GM12878 (cell line): ENCODE data around the gene GOLGA2. TPM values are rescaled to one million over a fixed set of nuclear protein-coding genes. Genes with fewer than 3 reads are reported as not detected.

Experiments
- ATAC-seq: fragments of 200-7000 bp; cut with Tn5 transposase; 3 replicates; pipeline ENCODE4 v1.9.1; 2020; ENCODE audit warnings: mild to moderate bottlenecking, moderate library complexity
- BruUV-seq: library from RNA; stranded (reverse); fragments of 400-500 nt; replicated peaks from 2 replicates; lab custom pipeline; 2021; lab: Mats Ljungman, UMichigan
- CTCF ChIA-PET: fragments of 300-600 bp; sonication (Branson Sonifier 250); formaldehyde crosslinking; extraction: SDS; loops from one replicate; lab custom pipeline; 2021; ENCODE audit warnings: inconsistent platforms; lab: Yijun Ruan, JAX
- POLR2A ChIA-PET: fragments of 350-600 bp; formaldehyde crosslinking; extraction: SDS; loops from one replicate; lab custom pipeline; 2021; ENCODE audit warnings: inconsistent platforms; lab: Charles Lee
- RAD21 ChIA-PET: fragments of 300-600 bp; sonication (Branson Sonifier 250); formaldehyde crosslinking; loops from one replicate; lab custom pipeline; 2023; ENCODE audit warnings: antibody characterized with exemption; ENCODE audit not compliant: unreplicated experiment; lab: Charles Lee
- SMC1A ChIA-PET: fragments of 300-600 bp; sonication (Branson Sonifier 250); formaldehyde crosslinking; loops from one replicate; lab custom pipeline; 2023; ENCODE audit not compliant: unreplicated experiment, uncharacterized antibody; lab: Charles Lee
- DNase-seq: peaks from one replicate; pipeline ENCODE4 v3.0.0-alpha.2; 2011; ENCODE audit warnings: low read depth, low spot score
- FAIRE-seq: peaks from 3 replicates; lab custom pipeline; 2011; peaks lifted over from hg19 to GRCh38; lab: Jason Lieb, UNC
- H2AFZ ChIP-seq: 2 replicates; pipeline ENCODE4 v1.6.0; 2011; ENCODE audit warnings: low read depth, low read length, control low read depth; ENCODE audit not compliant: control insufficient read depth
- H3K27ac ChIP-seq: 2 replicates; pipeline ENCODE4 v1.5.1; 2011; ENCODE audit warnings: control low read depth; ENCODE audit not compliant: control insufficient read depth, insufficient read depth
- H3K27me3 ChIP-seq, 2 experiments: replicated peaks in 1 of 2; 2 replicates each; pipeline versions ENCODE4 v1.6.0 to v1.6.1; 2011; ENCODE audit warnings: low read length in 1 of 2; ENCODE audit not compliant: control insufficient read depth in 2 of 2, insufficient read depth in 2 of 2
- H3K36me3 ChIP-seq, 2 experiments: 2 replicates each; pipeline ENCODE4 v1.5.1; 2011; ENCODE audit warnings: low read length in 1 of 2; ENCODE audit not compliant: control insufficient read depth in 2 of 2, insufficient read depth in 2 of 2
- H3K4me1 ChIP-seq: 2 replicates; pipeline ENCODE4 v1.6.1; 2011; ENCODE audit warnings: mild to moderate bottlenecking, low read length, moderate library complexity, mixed read lengths; ENCODE audit not compliant: control insufficient read depth, insufficient read depth
- H3K4me2 ChIP-seq: 2 replicates; pipeline ENCODE4 v1.6.0; 2011; ENCODE audit warnings: control low read depth; ENCODE audit not compliant: control insufficient read depth, insufficient read depth
- H3K4me3 ChIP-seq: fragments of 200-600 bp; sonication (generic); 2 replicates; pipeline ENCODE4 v1.5.1; 2016
- H3K79me2 ChIP-seq: 2 replicates; pipeline ENCODE4 v1.6.0; 2011; ENCODE audit warnings: low read length; ENCODE audit not compliant: control insufficient read depth, insufficient read depth
- H3K9ac ChIP-seq: 2 replicates; pipeline ENCODE4 v1.8.0; 2011; ENCODE audit warnings: low read length, control low read depth, mixed read lengths; ENCODE audit not compliant: control insufficient read depth, insufficient read depth
- H3K9me3 ChIP-seq: replicated peaks from 3 replicates; pipeline ENCODE4 v1.5.1; 2011; ENCODE audit warnings: mild to moderate bottlenecking, low read length; ENCODE audit not compliant: control insufficient read depth, insufficient read depth
- H4K20me1 ChIP-seq: 2 replicates; pipeline ENCODE4 v1.6.0; 2011; ENCODE audit not compliant: control insufficient read depth, insufficient read depth
- CEBPZ ChIP-seq: fragments of 150-350 bp; IDR thresholded peaks from 2 replicates; pipeline ENCODE4 v1.6.1; 2016; ENCODE audit warnings: low read depth, low read length
- CHD2 ChIP-seq: IDR thresholded peaks from 2 replicates; pipeline ENCODE4 v1.6.1; 2011; ENCODE audit warnings: low read depth, low read length, improper control_type of control experiment, borderline replicate concordance
- ELK1 ChIP-seq: IDR thresholded peaks from 2 replicates; pipeline ENCODE4 v1.6.1; 2012; ENCODE audit warnings: low read depth, low read length, improper control_type of control experiment
- KAT2A ChIP-seq: conservative IDR thresholded peaks from 2 replicates; pipeline ENCODE4 v1.6.1; 2011; ENCODE audit warnings: low read depth, low read length; ENCODE audit not compliant: control insufficient read depth
- KLF5 ChIP-seq: fragments of 450-650 bp; IDR thresholded peaks from 2 replicates; pipeline ENCODE4 v1.6.1; 2014; ENCODE audit warnings: mild to moderate bottlenecking; ENCODE audit not compliant: partially characterized antibody
- LARP7 ChIP-seq: fragments of 450-650 bp; IDR thresholded peaks from 2 replicates; pipeline ENCODE4 v1.6.1; 2017; ENCODE audit warnings: mild to moderate bottlenecking
- MEF2B ChIP-seq: fragments of 450-650 bp; IDR thresholded peaks from 2 replicates; pipeline ENCODE4 v1.6.1; 2018; ENCODE audit warnings: mild to moderate bottlenecking, moderate library complexity; ENCODE audit not compliant: partially characterized antibody, poor library complexity, severe bottlenecking
- NFYB ChIP-seq: IDR thresholded peaks from 2 replicates; pipeline ENCODE4 v1.6.1; 2011; ENCODE audit warnings: low read depth, mild to moderate bottlenecking, low read length, improper control_type of control experiment, moderate library complexity; ENCODE audit not compliant: insufficient read depth
- ZNF384 ChIP-seq: IDR thresholded peaks from 2 replicates; pipeline ENCODE4 v1.6.1; 2012; ENCODE audit warnings: low read depth, mild to moderate bottlenecking, low read length, improper control_type of control experiment, borderline replicate concordance
- WGBS: methylation state at CpG from one replicate; pipeline ENCODE4 v1.1.6; 2016; ENCODE audit warnings: low lambda C conversion rate; ENCODE audit not compliant: insufficient replicate concordance, insufficient coverage; ENCODE audit errors: missing lambda C conversion rate; 5-methylcytosine and 5-hydroxymethylcytosine counted together
- in situ Hi-C: fragments of 300-500 bp; cut with MboI; formaldehyde crosslinking; loops from 9 replicates; pipeline ENCODE4 v1.14.3; 2018; ENCODE audit warnings: mixed read lengths
- intact Hi-C: fragments of 100-400 bp; cut with micrococcal nuclease; formaldehyde crosslinking; loops from one replicate; pipeline ENCODE4 v1.14.2; 2022; ENCODE audit not compliant: unreplicated experiment
- polyA plus RNA-seq, 11 experiments: library from polyadenylated mRNA; depleted of rRNA in 4 of 11; unstranded in 6 of 11; stranded (reverse) in 5 of 11; fragments of >200 nt; fragmentation: Nextera tagmentation in 4 of 11; fragmentation: Illumina TruSeq in 1 of 11; extraction: Ambion mirVana in 4 of 11; extraction: Trizol in 1 of 11; gene quantifications; 1 replicate in 1 of 11; 2 replicates in 10 of 11; pipeline versions ENCODE4 v1.2.1 to v1.2.3, GENCODE V29; 2011 to 2016; ENCODE audit warnings: inconsistent platforms in 2 of 11, missing spikeins in 2 of 11, low read depth in 1 of 11
- total RNA-seq, 4 experiments: library from RNA; depleted of rRNA in 3 of 4; stranded (reverse); fragments of >200 nt in 3 of 4; fragmentation: Illumina TruSeq in 1 of 4; extraction: Trizol in 1 of 4; gene quantifications; 2 replicates each; pipeline versions ENCODE4 v1.2.1 to v1.2.3, GENCODE V29; 2013 to 2021

The GOLGA2 gene
- total and polyA plus RNA-seq, 10 of the 15 experiments (the other 5 are each of a cell fraction or from before 2014, with no cell fraction given), result 5.9 to 32.6 (median 19.7) TPM

- Histone ChIP-seq H3K36me3 (no peaks in the 10 kb centered on the region), H3K4me2 (no peak overlapping the region), H3K27me3 (peaks cover 0 to 3% of the 10 kb centered on the region in 2 experiments; a peak in 2 of 4 replicates), H3K79me2 (no peaks in the 10 kb centered on the region), H4K20me1 (no peaks in the 10 kb centered on the region), H3K4me1 (no peaks in the 10 kb centered on the region), H3K9me3 (no peaks in the 10 kb centered on the region), H2AFZ (no peak overlapping the region), H3K4me3 (no peak overlapping the region), H3K27ac (no peak overlapping the region), H3K9ac (no peak overlapping the region)
- no TSS peak for BruUV-seq
- CTCF ChIA-PET, result no interaction called here
- FAIRE-seq, result no peak
- no peak for TF ChIP-seq CHD2
- no peak for TF ChIP-seq ELK1
- TF ChIP-seq NFYB, result no peak
- no peak for TF ChIP-seq LARP7
- no peak for TF ChIP-seq KLF5
- TF ChIP-seq CEBPZ, result no peak
- no peak for TF ChIP-seq KAT2A
- TF ChIP-seq MEF2B, result no peak
- no peak for TF ChIP-seq ZNF384
- POLR2A ChIA-PET, result no interaction called here
- intact Hi-C loops (no loop called here), in situ Hi-C loops (no loop called here)
- RAD21 ChIA-PET, result no interaction called here
- ATAC-seq, result no peak
- 22% methylated on average over 5 of the region's 5 CpGs for WGBS
- SMC1A ChIA-PET, result no interaction called here
- no peak for DNase-seq
Observed at GRCh38 chr9:128247226-128247803, 28.5 kb downstream of the GOLGA2 start.
